ENCODE data around the gene TIMM50.

DNA sequence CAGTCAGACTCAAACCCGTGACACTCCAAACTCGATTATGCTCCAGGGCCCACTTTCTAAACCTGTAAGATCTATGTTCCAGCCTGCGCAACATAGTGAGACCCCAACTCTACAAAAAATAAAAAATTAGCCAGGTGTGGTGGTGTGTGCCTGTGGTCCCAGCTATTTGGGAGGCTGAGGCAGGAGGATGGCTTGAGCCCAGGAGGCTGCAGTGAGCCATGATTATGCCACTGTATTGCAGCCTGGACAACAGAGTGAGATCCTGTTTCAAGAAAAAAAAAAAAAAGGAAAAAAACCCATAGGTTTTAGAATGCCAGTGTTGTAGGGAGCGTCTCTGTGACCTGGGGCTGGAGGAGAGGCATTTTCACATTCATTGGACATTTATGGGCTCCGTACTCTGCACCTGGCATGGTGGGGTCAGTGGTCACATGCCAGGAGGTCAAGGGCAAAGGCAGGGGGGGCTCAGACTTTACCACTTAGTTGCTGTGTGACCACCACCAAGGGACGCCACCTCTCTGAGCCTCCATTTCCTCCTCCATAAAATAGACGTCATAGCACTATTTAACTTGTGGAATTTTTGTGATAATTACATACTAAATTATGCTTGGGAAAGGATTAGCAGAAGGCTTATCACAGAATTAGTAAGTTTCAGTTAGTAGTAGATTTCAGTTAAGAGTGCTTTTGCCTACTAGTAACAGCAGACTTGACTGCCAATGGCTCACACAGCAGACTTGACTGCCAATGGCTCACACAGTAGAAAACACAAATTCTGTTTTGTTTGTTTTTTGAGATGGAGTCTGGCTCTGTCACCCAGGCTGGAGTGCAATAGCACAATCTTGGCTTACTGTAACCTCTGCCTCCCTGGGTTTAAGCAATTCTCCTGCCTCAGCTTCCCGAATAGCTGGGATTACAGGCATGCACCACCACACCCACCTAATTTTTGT lies 40.2 kb downstream of the TIMM50 start:
- TF ChIP-seq POLR2A (IDR thresholded peaks at IDR 0.05; ENCODE audit: extremely low read depth, insufficient read length) = no peak
- TF ChIP-seq, protein P1, sequence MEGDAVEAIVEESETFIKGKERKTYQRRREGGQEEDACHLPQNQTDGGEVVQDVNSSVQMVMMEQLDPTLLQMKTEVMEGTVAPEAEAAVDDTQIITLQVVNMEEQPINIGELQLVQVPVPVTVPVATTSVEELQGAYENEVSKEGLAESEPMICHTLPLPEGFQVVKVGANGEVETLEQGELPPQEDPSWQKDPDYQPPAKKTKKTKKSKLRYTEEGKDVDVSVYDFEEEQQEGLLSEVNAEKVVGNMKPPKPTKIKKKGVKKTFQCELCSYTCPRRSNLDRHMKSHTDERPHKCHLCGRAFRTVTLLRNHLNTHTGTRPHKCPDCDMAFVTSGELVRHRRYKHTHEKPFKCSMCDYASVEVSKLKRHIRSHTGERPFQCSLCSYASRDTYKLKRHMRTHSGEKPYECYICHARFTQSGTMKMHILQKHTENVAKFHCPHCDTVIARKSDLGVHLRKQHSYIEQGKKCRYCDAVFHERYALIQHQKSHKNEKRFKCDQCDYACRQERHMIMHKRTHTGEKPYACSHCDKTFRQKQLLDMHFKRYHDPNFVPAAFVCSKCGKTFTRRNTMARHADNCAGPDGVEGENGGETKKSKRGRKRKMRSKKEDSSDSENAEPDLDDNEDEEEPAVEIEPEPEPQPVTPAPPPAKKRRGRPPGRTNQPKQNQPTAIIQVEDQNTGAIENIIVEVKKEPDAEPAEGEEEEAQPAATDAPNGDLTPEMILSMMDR (IDR thresholded peaks at IDR 0.05; ENCODE audit: low read depth, low read length) = no peak
- TF ChIP-seq, protein P2, sequence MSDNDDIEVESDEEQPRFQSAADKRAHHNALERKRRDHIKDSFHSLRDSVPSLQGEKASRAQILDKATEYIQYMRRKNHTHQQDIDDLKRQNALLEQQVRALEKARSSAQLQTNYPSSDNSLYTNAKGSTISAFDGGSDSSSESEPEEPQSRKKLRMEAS (IDR thresholded peaks at IDR 0.05; ENCODE audit: low read depth, low read length) = no peak
